ENCODE measurements around the gene CHTOP. TPM values are rescaled to one million over a fixed set of nuclear protein-coding genes. Genes with fewer than 3 reads are reported as not detected.

Gene CHTOP
- total and polyA plus RNA-seq, 8 donors = 27.9 to 87.4 (median 35.7) TPM

DNA sequence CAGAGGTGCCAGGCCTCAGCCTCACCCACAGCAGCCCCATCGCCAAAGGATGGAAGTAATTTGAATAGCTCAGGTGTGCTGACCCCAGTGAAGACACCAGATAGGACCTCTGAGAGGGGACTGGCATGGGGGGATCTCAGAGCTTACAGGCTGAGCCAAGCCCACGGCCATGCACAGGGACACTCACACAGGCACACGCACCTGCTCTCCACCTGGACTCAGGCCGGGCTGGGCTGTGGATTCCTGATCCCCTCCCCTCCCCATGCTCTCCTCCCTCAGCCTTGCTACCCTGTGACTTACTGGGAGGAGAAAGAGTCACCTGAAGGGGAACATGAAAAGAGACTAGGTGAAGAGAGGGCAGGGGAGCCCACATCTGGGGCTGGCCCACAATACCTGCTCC lies 59.6 kb downstream of the CHTOP start:
- no peak for ATAC-seq
- H3K9me3 ChIP-seq = no peaks in the 10 kb centered on the region
- DNase-seq = no peak
- no peak for FAIRE-seq
- no peak overlapping the region for H3K27ac ChIP-seq
- no peak overlapping the region for H3K4me3 ChIP-seq
- no peaks in the 10 kb centered on the region for H3K4me1 ChIP-seq
- H3K27me3 ChIP-seq = no peaks in the 10 kb centered on the region
- WGBS, 2 donors = 78 to 81% methylated on average over 4 of the region's 4 CpGs
- TF ChIP-seq, protein P1, sequence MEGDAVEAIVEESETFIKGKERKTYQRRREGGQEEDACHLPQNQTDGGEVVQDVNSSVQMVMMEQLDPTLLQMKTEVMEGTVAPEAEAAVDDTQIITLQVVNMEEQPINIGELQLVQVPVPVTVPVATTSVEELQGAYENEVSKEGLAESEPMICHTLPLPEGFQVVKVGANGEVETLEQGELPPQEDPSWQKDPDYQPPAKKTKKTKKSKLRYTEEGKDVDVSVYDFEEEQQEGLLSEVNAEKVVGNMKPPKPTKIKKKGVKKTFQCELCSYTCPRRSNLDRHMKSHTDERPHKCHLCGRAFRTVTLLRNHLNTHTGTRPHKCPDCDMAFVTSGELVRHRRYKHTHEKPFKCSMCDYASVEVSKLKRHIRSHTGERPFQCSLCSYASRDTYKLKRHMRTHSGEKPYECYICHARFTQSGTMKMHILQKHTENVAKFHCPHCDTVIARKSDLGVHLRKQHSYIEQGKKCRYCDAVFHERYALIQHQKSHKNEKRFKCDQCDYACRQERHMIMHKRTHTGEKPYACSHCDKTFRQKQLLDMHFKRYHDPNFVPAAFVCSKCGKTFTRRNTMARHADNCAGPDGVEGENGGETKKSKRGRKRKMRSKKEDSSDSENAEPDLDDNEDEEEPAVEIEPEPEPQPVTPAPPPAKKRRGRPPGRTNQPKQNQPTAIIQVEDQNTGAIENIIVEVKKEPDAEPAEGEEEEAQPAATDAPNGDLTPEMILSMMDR (IDR thresholded peaks at IDR 0.05) = no peak
- intact Hi-C loops (cut with DNase I) = no loop called here
- no peaks in the 10 kb centered on the region for H3K36me3 ChIP-seq

Small RNA genes within 50 kb of the gene (microRNA-seq; reads per million reads assigned to microRNA genes)
- gene MIR8083 = 0 reads per million in 2 donors

Other genes with a start within 250 kb of the CHTOP start
- gene S100A8, start 243.0 kb upstream of the CHTOP start, total RNA-seq = 10 to 100 TPM in 3 of 6 donors, 1 to 10 TPM in 3; 2.0 to 36.1 (median 12.1) TPM
- 10 to 100 TPM; 26.1 to 41.9 TPM for gene S100A8, start 243.0 kb upstream of the CHTOP start, polyA plus RNA-seq
- not detected for gene S100A7A, start 217.5 kb upstream of the CHTOP start, total RNA-seq
- not detected for gene S100A7A, start 217.5 kb upstream of the CHTOP start, polyA plus RNA-seq
- not detected for gene S100A7, start 173.4 kb upstream of the CHTOP start, total RNA-seq
- not detected for gene S100A7, start 173.4 kb upstream of the CHTOP start, polyA plus RNA-seq
- gene S100A6, start 98.1 kb upstream of the CHTOP start, total RNA-seq = 100 to 1,000 TPM in 2 of 6 donors, 10 to 100 TPM in 4; 21.4 to 264 (median 61.8) TPM
- gene S100A6, start 98.1 kb upstream of the CHTOP start, polyA plus RNA-seq = 100 to 1,000 TPM; 304 to 495 TPM
- not detected for gene S100A5, start 93.1 kb upstream of the CHTOP start, total RNA-seq
- gene S100A5, start 93.1 kb upstream of the CHTOP start, polyA plus RNA-seq = not detected
- 10 to 100 TPM in 4 of 6 donors, 1 to 10 TPM in 2; 5.0 to 40.9 (median 24.4) TPM for gene S100A4, start 88.3 kb upstream of the CHTOP start, total RNA-seq
- 100 to 1,000 TPM in 1 of 2 donors, 10 to 100 TPM in 1; 88.6 to 149 TPM for gene S100A4, start 88.3 kb upstream of the CHTOP start, polyA plus RNA-seq
- under 1 TPM in 3 of 6 donors, not detected in 3; 0.20 to 0.70 (median 0.66) TPM for gene S100A3, start 84.8 kb upstream of the CHTOP start, total RNA-seq
- gene S100A3, start 84.8 kb upstream of the CHTOP start, polyA plus RNA-seq = 1 to 10 TPM in 1 of 2 donors, under 1 TPM in 1; 0.38 to 1.1 TPM
- 1 to 10 TPM in 1 of 6 donors, under 1 TPM in 3, not detected in 2; 0.60 to 2.1 (median 0.68) TPM for gene S100A2, start 68.2 kb upstream of the CHTOP start, total RNA-seq
- 1 to 10 TPM; 1.9 to 2.8 TPM for gene S100A2, start 68.2 kb upstream of the CHTOP start, polyA plus RNA-seq
- gene S100A16, start 20.9 kb upstream of the CHTOP start, total RNA-seq = 10 to 100 TPM in 4 of 6 donors, 1 to 10 TPM in 2; 8.1 to 30.8 (median 13.4) TPM
- 10 to 100 TPM; 31.1 to 43.9 TPM for gene S100A16, start 20.9 kb upstream of the CHTOP start, polyA plus RNA-seq
- gene S100A14, start 17.7 kb upstream of the CHTOP start, total RNA-seq = 10 to 100 TPM in 4 of 6 donors, 1 to 10 TPM in 2; 3.6 to 21.6 (median 11.1) TPM
- 10 to 100 TPM; 20.2 to 23.7 TPM for gene S100A14, start 17.7 kb upstream of the CHTOP start, polyA plus RNA-seq
- 10 to 100 TPM; 22.0 to 47.3 (median 30.5) TPM for gene S100A13, start 6.6 kb upstream of the CHTOP start, total RNA-seq
- gene S100A13, start 6.6 kb upstream of the CHTOP start, polyA plus RNA-seq = 100 to 1,000 TPM; 105 to 125 TPM
- gene S100A1, start 5.6 kb upstream of the CHTOP start, total RNA-seq = 10 to 100 TPM in 1 of 6 donors, 1 to 10 TPM in 5; 1.9 to 14.0 (median 4.0) TPM
- gene S100A1, start 5.6 kb upstream of the CHTOP start, polyA plus RNA-seq = 1 to 10 TPM; 2.5 to 7.9 TPM
- 10 to 100 TPM in 3 of 6 donors, 1 to 10 TPM in 3; 7.5 to 17.8 (median 10.2) TPM for gene SNAPIN, start 24.6 kb downstream of the CHTOP start, total RNA-seq
- gene SNAPIN, start 24.6 kb downstream of the CHTOP start, polyA plus RNA-seq = 10 to 100 TPM; 13.5 to 27.3 TPM
- 10 to 100 TPM; 30.5 to 63.2 (median 54.3) TPM for gene ILF2, start 36.9 kb downstream of the CHTOP start, total RNA-seq
- gene ILF2, start 36.9 kb downstream of the CHTOP start, polyA plus RNA-seq = 10 to 100 TPM; 25.7 to 61.3 TPM
- 1 to 10 TPM; 1.6 to 6.9 (median 3.6) TPM for gene NPR1, start 44.6 kb downstream of the CHTOP start, total RNA-seq
- 10 to 100 TPM; 10.2 to 11.8 TPM for gene NPR1, start 44.6 kb downstream of the CHTOP start, polyA plus RNA-seq
- 10 to 100 TPM; 13.5 to 41.4 (median 18.8) TPM for gene INTS3, start 94.0 kb downstream of the CHTOP start, total RNA-seq
- gene INTS3, start 94.0 kb downstream of the CHTOP start, polyA plus RNA-seq = 10 to 100 TPM; 45.1 to 56.2 TPM
- gene SLC27A3, start 141.3 kb downstream of the CHTOP start, total RNA-seq = 10 to 100 TPM in 3 of 6 donors, 1 to 10 TPM in 3; 9.0 to 23.6 (median 10.8) TPM
- 10 to 100 TPM; 46.9 to 64.0 TPM for gene SLC27A3, start 141.3 kb downstream of the CHTOP start, polyA plus RNA-seq